ENCODE measurements around the gene KRT75.
"Not testable (repeated sequence)": the region's sequence is repeated elsewhere in the genome, so short reads cannot be mapped to it uniquely, and the experiment has no call there.

The KRT75 gene

GRCh38 chr12:52423035-52423434 lies 11.1 kb downstream of the KRT75 start:
- H3K4me3 ChIP-seq (ENCODE audit: low read depth, low read length) = no peak overlapping the region
- DNase-seq (ENCODE audit: low read depth) = no peak

GRCh38 chr12:52419656-52420055 lies 14.5 kb downstream of the KRT75 start:
- no peak overlapping the region for H3K4me3 ChIP-seq (ENCODE audit: low read depth, low read length)

GRCh38 chr12:52418576-52419110 lies 15.5 kb downstream of the KRT75 start:
- DNase-seq (ENCODE audit: low read depth) = no peak

More at GRCh38 chr12:52419656-52420055, 14.5 kb downstream of the KRT75 start:
- no peak for DNase-seq (ENCODE audit: low read depth)

GRCh38 chr12:52417740-52418139 lies 16.4 kb downstream of the KRT75 start:
- DNase-seq (ENCODE audit: low read depth) = no peak
- no peak overlapping the region for H3K4me3 ChIP-seq (ENCODE audit: low read depth, low read length)

More at GRCh38 chr12:52418576-52419110, 15.5 kb downstream of the KRT75 start:
- H3K4me3 ChIP-seq (ENCODE audit: low read depth, low read length) = no peak overlapping the region

GRCh38 chr12:52416795-52417194 lies 17.4 kb downstream of the KRT75 start:
- DNase-seq (ENCODE audit: low read depth) = no peak

GRCh38 chr12:52415870-52416750 lies 18.1 kb downstream of the KRT75 start:
- H3K4me3 ChIP-seq (ENCODE audit: low read depth, low read length) = no peak overlapping the region
- peak; percentile 59 for DNase-seq (ENCODE audit: low read depth)

More at GRCh38 chr12:52416795-52417194, 17.4 kb downstream of the KRT75 start:
- H3K4me3 ChIP-seq (ENCODE audit: low read depth, low read length) = no peak overlapping the region

- DNase-seq (ENCODE audit: low read depth) = no peak
- no peak overlapping the region for H3K4me3 ChIP-seq (ENCODE audit: low read depth, low read length)
Observed at GRCh38 chr12:52414936-52415335, 19.2 kb downstream of the KRT75 start.

GRCh38 chr12:52413782-52414345 lies 20.3 kb downstream of the KRT75 start:
- no peak overlapping the region for H3K4me3 ChIP-seq (ENCODE audit: low read depth, low read length)
- no peak for DNase-seq (ENCODE audit: low read depth)

GRCh38 chr12:52413202-52413601 lies 21.0 kb downstream of the KRT75 start:
- H3K4me3 ChIP-seq (ENCODE audit: low read depth, low read length) = no peak overlapping the region
- DNase-seq (ENCODE audit: low read depth) = no peak

- no peak for DNase-seq (ENCODE audit: low read depth)
- no peak overlapping the region for H3K4me3 ChIP-seq (ENCODE audit: low read depth, low read length)
Observed at GRCh38 chr12:52411815-52412214, 22.4 kb downstream of the KRT75 start.

- not testable (repeated sequence) for DNase-seq (ENCODE audit: low read depth); H3K4me3 ChIP-seq (ENCODE audit: low read depth, low read length)
Observed at GRCh38 chr12:52410589-52411248, 23.5 kb downstream of the KRT75 start.

GRCh38 chr12:52407918-52408317 lies 26.3 kb downstream of the KRT75 start:
- DNase-seq (ENCODE audit: low read depth) = no peak
- no peak overlapping the region for H3K4me3 ChIP-seq (ENCODE audit: low read depth, low read length)

GRCh38 chr12:52405922-52406385 lies 28.2 kb downstream of the KRT75 start, which contains the start of gene KRT82:
Gene KRT82, minus strand, starts transcription at chr12:52406335. Its CDS starts 58 bp downstream, at chr12:52406277.
- no peak within 1 kb of the TSS for H3K4me3 ChIP-seq (ENCODE audit: low read depth, low read length)
- no peak for DNase-seq (ENCODE audit: low read depth)

- no peak overlapping the region for H3K4me3 ChIP-seq (ENCODE audit: low read depth, low read length)
- DNase-seq (ENCODE audit: low read depth) = no peak
Observed at GRCh38 chr12:52404951-52405350, 29.2 kb downstream of the KRT75 start.

GRCh38 chr12:52403561-52403960 lies 30.6 kb downstream of the KRT75 start:
- no peak for DNase-seq (ENCODE audit: low read depth)

GRCh38 chr12:52402873-52403540 lies 31.2 kb downstream of the KRT75 start:
- DNase-seq (ENCODE audit: low read depth) = no peak
- H3K4me3 ChIP-seq (ENCODE audit: low read depth, low read length) = no peak overlapping the region

More at GRCh38 chr12:52403561-52403960, 30.6 kb downstream of the KRT75 start:
- H3K4me3 ChIP-seq (ENCODE audit: low read depth, low read length) = no peak overlapping the region

GRCh38 chr12:52402377-52402776 lies 31.8 kb downstream of the KRT75 start:
- no peak overlapping the region for H3K4me3 ChIP-seq (ENCODE audit: low read depth, low read length)
- no peak for DNase-seq (ENCODE audit: low read depth)

GRCh38 chr12:52401926-52402325 lies 32.2 kb downstream of the KRT75 start:
- no peak overlapping the region for H3K4me3 ChIP-seq (ENCODE audit: low read depth, low read length)
- DNase-seq (ENCODE audit: low read depth) = no peak

- DNase-seq (ENCODE audit: low read depth) = no peak
- no peak overlapping the region for H3K4me3 ChIP-seq (ENCODE audit: low read depth, low read length)
Observed at GRCh38 chr12:52401526-52401925, 32.6 kb downstream of the KRT75 start.
